GM12872 (cell line): ENCODE results near the gene ZNF189.

Experiments used
- TF ChIP-seq, protein P1 (sequence below): IDR thresholded peaks from 3 replicates; pipeline ENCODE4 v1.5.1; 2011; ENCODE audit warnings: low read depth, mild to moderate bottlenecking, low read length, moderate library complexity; ENCODE audit not compliant: insufficient read depth

The ZNF189 gene

GRCh38 chr9:101409079-101409477 lies 10.4 kb downstream of the ZNF189 start:
- TF ChIP-seq, protein P1, sequence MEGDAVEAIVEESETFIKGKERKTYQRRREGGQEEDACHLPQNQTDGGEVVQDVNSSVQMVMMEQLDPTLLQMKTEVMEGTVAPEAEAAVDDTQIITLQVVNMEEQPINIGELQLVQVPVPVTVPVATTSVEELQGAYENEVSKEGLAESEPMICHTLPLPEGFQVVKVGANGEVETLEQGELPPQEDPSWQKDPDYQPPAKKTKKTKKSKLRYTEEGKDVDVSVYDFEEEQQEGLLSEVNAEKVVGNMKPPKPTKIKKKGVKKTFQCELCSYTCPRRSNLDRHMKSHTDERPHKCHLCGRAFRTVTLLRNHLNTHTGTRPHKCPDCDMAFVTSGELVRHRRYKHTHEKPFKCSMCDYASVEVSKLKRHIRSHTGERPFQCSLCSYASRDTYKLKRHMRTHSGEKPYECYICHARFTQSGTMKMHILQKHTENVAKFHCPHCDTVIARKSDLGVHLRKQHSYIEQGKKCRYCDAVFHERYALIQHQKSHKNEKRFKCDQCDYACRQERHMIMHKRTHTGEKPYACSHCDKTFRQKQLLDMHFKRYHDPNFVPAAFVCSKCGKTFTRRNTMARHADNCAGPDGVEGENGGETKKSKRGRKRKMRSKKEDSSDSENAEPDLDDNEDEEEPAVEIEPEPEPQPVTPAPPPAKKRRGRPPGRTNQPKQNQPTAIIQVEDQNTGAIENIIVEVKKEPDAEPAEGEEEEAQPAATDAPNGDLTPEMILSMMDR = no peak

GRCh38 chr9:101414839-101415238 lies 16.2 kb downstream of the ZNF189 start:
- TF ChIP-seq, protein P1 = no peak

DNA sequence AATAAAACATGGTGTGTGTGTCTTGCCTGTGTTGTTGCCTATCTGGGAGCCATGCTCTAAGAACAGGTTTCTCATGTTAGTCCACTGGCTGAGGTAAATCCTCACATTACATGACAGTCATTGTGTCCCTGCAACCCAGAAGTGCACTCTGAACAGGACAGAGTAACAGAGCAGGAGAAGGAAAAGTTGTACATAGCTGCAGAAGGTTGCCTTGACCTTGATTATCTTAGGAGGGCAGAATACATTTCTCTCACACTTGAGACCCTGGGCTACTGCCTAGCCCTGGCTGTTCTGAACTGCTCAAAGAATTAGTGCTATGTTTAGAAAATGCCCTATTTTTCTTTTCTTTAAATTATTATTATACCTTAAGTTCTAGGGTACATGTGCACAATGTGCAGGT lies 16.9 kb downstream of the ZNF189 start:
- TF ChIP-seq, protein P1 = no peak

DNA sequence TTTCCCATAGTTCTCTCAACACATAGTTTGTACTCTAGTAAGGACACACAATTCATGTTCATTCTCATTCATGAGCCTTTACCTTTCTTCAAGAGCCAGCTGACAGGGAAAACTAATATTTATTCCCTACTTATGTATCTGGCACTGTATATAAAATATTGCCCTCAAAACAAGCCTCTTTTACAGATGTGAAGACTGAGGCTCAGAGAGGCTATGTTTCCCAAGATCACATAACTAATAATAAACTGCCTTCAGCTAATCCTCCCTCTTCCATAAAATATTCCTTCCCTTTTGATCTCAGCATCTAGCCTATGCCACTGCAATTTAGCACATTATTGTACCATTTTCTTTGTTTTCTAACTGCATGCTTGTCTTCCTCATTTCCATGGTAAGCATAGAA lies 18.7 kb downstream of the ZNF189 start:
- TF ChIP-seq, protein P1 = no peak

GRCh38 chr9:101417977-101418376 lies 19.3 kb downstream of the ZNF189 start:
- TF ChIP-seq, protein P1 = no peak

DNA sequence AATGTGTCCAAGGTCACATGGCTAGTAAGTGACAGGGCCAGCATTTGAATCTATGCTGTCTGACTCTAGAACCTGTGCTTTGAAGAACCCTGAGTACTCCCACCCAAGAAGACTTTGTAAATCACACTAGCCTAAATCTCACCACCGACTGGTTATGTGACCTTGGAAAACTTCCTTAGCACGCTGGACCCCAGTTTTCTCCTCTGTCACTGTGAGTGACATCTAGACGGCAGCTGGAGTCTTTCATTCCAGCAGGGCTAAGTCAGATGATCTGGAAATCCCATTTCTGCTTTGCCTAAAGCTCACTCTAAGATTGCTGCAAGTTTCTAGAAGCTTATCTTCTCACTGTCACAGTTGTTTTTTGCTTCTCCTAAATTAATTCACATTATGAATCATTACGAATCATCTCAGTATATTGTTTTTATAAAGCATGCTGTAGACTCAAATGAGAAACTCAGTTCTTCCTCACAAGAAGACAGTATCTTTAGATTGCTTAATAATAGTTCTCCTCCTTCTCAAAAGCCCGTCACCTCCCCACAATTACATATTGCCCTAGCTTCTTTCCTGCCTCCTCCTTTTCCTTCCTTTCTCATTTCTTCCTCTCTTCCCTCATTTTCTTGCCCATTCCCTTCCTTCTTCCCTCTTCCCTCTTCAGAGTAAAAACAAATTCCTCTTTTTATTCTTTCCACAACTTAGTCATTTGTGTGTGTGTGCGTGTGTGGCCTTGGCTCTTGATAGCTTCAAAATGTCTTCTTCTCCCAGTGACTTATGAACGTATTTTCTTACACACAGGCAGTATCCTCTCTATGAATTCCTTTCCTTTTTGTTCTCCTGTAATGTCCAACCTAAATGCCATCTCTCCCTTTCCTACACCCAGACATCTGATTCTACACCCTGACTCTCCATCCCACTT lies 20.1 kb downstream of the ZNF189 start:
- TF ChIP-seq, protein P1 = no peak

DNA sequence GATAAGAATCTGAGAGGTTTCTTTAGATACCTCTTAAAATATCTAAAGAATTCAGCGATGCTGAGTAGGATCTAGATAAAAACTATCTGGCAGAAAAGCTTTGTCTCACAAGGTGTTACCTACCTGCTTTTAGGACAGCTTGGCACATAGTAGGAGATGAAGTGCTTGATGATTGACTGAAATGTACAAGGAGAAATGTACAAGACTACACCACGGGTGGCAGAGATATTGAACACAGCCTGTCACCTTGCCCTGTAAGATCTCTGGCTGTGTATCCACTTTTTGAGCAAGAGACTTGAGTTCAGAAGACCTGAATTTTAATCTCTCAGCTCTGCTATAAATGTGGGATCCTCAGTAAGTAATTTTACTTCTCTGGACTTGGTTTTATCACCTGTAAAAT lies 21.2 kb downstream of the ZNF189 start:
- TF ChIP-seq, protein P1 = no peak
